Thyroid gland (tissue), 4 donors: ENCODE data around the gene PAQR5. TPM values are rescaled to one million over a fixed set of nuclear protein-coding genes. Genes with fewer than 3 reads are reported as not detected.

Source experiments
- DNase-seq, 2 donors: peaks; one replicate each; pipeline ENCODE4 v3.0.0-alpha.2; 2019
- H3K27ac ChIP-seq, 3 donors: fragments of 200-600 bp; sonication (generic); 1 replicate in 2 of 3; 2 replicates in 1 of 3; pipeline ENCODE4 v1.5.1; 2016 to 2019; ENCODE audit warnings: mild to moderate bottlenecking in 1 of 3, moderate library complexity in 1 of 3
- H3K27me3 ChIP-seq: fragments of 200-600 bp; sonication (generic); one replicate; pipeline ENCODE4 v1.5.1; 2019
- H3K36me3 ChIP-seq, 2 donors: fragments of 200-600 bp; sonication (generic); one replicate each; pipeline ENCODE4 v1.5.1; 2016 to 2019
- H3K4me1 ChIP-seq, 2 donors: fragments of 200-600 bp; sonication (generic); one replicate each; pipeline ENCODE4 v1.5.1; 2017 to 2019
- H3K4me3 ChIP-seq, 3 donors: fragments of 200-600 bp; sonication (generic); replicated peaks in 1 of 3; 1 replicate in 2 of 3; 2 replicates in 1 of 3; pipeline ENCODE4 v1.5.1; 2016; ENCODE audit warnings: mild to moderate bottlenecking in 1 of 3
- H3K9me3 ChIP-seq: fragments of 200-600 bp; sonication (generic); one replicate; pipeline ENCODE4 v1.5.1; 2017
- POLR2A ChIP-seq, 2 donors: fragments of 450-650 bp; IDR thresholded peaks; one replicate each; pipeline ENCODE4 v1.6.1; 2017; ENCODE audit warnings: antibody characterized with exemption in 2 of 2, mild to moderate bottlenecking in 2 of 2, moderate library complexity in 1 of 2
- WGBS, 2 donors: methylation state at CpG; one replicate each; pipeline ENCODE4 v1.1.5; 2017; 5-methylcytosine and 5-hydroxymethylcytosine counted together
- intact Hi-C: fragments of 100-400 bp; cut with DNase I; formaldehyde crosslinking; loops from one replicate; pipeline ENCODE4 v1.15.1; 2023
- total RNA-seq, 4 donors: library from RNA; depleted of rRNA; stranded (reverse); fragments of >200 nt; gene quantifications; one replicate each; pipeline ENCODE4 v1.2.3, GENCODE V29; 2016
- TF ChIP-seq, protein P1 (sequence below), 6 experiments: fragments of 200-600 bp in 3 of 6; fragments of 450-650 bp in 3 of 6; sonication (generic) in 3 of 6; IDR thresholded peaks; one replicate each; pipeline ENCODE4 v1.5.1; 2016 to 2019; ENCODE audit warnings: antibody characterized with exemption in 6 of 6, mild to moderate bottlenecking in 2 of 6, inconsistent platforms in 1 of 6, moderate library complexity in 1 of 6

PAQR5 gene
- total RNA-seq, 4 donors from 2014 or later: 0.24 to 1.5 (median 0.65) TPM

DNA sequence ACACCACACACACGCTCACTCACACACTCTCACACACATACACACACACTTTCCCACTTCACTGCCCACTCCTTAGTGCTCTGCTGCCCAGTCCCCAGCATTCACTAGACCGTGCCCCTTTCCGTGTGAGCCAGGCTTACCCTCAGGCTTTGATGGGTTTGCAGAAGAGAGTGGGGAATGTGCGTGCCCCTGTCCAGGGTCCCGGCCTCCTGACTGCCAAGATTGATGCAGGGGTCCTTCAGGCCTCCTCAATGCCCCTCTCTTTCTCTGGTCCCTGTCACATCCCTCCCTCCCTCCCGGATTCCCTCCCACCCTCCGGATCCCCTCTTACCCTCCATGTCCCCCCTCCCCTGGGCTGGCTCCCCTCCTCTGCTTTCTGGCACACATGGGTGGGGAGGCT is 87.6 kb downstream of the PAQR5 start:
- H3K27me3 ChIP-seq: no peaks in the 10 kb centered on the region
- H3K4me3 ChIP-seq: no peak overlapping the region
- H3K36me3 ChIP-seq: no peaks in the 10 kb centered on the region
- peaks cover 8 to 9% of the 10 kb centered on the region in 2 donors for H3K4me1 ChIP-seq
- H3K27ac ChIP-seq: no peak overlapping the region
- peak in 1 of 2 donors; percentile 16 for DNase-seq
- 57 to 59% methylated on average over 7 of the region's 7 CpGs for WGBS, 2 donors
- no peaks in the 10 kb centered on the region for H3K9me3 ChIP-seq
- intact Hi-C loops: no loop called here
- TF ChIP-seq, protein P1, sequence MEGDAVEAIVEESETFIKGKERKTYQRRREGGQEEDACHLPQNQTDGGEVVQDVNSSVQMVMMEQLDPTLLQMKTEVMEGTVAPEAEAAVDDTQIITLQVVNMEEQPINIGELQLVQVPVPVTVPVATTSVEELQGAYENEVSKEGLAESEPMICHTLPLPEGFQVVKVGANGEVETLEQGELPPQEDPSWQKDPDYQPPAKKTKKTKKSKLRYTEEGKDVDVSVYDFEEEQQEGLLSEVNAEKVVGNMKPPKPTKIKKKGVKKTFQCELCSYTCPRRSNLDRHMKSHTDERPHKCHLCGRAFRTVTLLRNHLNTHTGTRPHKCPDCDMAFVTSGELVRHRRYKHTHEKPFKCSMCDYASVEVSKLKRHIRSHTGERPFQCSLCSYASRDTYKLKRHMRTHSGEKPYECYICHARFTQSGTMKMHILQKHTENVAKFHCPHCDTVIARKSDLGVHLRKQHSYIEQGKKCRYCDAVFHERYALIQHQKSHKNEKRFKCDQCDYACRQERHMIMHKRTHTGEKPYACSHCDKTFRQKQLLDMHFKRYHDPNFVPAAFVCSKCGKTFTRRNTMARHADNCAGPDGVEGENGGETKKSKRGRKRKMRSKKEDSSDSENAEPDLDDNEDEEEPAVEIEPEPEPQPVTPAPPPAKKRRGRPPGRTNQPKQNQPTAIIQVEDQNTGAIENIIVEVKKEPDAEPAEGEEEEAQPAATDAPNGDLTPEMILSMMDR (IDR thresholded peaks at IDR 0.05): no peak
- no peak for TF ChIP-seq POLR2A (IDR thresholded peaks at IDR 0.05)

DNA sequence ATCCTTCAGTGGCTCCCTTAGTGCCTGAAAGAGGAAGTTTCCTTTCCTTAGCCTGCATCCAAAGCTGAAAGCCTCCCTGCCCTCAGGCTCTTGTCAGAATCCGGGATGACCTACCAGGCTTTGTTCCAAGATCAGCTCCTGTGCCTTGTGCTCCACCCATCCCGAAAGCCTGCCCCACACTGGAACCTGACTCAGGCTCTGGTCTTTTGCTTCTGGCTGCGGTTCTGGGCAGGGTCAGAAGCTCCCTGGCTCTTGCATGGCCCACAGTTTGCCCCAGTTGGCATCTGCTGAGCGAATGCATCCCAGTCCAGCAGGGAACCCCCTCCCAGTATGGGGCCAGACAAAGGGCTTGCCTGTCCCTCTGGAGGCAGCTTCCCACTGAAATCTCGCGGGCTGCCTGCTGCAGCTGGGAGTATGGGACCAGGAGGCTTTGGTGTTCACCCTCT is 89.6 kb downstream of the PAQR5 start:
- H3K27me3 ChIP-seq: no peaks in the 10 kb centered on the region
- H3K9me3 ChIP-seq: no peaks in the 10 kb centered on the region
- peaks cover 14 to 15% of the 10 kb centered on the region in 2 donors for H3K4me1 ChIP-seq
- no peaks in the 10 kb centered on the region for H3K36me3 ChIP-seq
- TF ChIP-seq, protein P1 (IDR thresholded peaks at IDR 0.05): no peak
- no peak for TF ChIP-seq POLR2A (IDR thresholded peaks at IDR 0.05)
- 36 to 74% methylated on average over 4 to 5 of the region's 6 CpGs for WGBS, 2 donors
- intact Hi-C loops: no loop called here
- no peak for DNase-seq
- H3K27ac ChIP-seq: no peak overlapping the region
- no peak overlapping the region for H3K4me3 ChIP-seq

DNA sequence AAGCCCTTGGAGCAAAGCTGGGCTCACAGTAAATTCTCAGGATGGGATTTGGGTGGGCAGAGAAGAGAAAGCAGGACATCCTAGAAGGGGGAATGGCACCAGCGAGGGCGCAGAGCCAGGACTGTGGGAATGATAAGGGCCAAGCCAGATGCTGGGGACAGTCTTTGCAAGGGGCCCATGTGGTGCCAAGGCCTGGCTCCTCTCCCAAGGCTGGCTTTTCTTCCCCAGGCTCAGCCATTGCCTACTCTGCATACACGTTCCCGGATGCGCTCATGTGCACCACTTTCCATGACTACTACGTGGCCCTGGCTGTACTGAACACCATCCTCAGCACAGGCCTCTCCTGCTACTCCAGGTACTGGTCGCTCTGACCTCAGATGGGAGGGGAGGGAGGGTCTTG is 90.7 kb downstream of the PAQR5 start:
- no peak overlapping the region for H3K4me3 ChIP-seq
- H3K4me1 ChIP-seq: peaks cover 21 to 23% of the 10 kb centered on the region in 2 donors
- no peak for DNase-seq
- H3K27me3 ChIP-seq: no peaks in the 10 kb centered on the region
- no peaks in the 10 kb centered on the region for H3K9me3 ChIP-seq
- H3K36me3 ChIP-seq: no peaks in the 10 kb centered on the region
- TF ChIP-seq, protein P1 (IDR thresholded peaks at IDR 0.05): no peak
- no peak for TF ChIP-seq POLR2A (IDR thresholded peaks at IDR 0.05)
- no peak overlapping the region for H3K27ac ChIP-seq
- WGBS, 2 donors: 91 to 92% methylated on average over 7 of the region's 7 CpGs
- intact Hi-C loops: no loop called here

DNA sequence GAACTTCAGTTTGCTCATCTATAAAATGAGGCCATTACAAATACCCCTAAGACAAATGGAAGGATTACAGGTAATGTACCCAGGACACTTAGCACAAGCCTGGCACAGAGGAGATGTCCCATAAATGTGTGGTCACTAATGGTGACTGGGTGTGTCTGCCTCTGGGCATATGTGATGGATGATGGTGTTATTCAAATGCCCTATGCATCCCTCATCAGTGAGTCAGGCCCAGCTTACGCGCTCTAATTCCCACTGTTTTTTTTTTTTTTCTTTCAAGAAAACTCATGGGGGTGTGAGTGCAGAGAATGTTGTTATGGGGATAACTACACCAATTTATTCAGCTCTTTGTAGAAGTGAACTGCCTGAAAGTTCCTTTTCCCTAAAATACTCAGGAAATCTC is 91.9 kb downstream of the PAQR5 start:
- intact Hi-C loops: no loop called here
- 83 to 90% methylated on average over 2 of the region's 2 CpGs for WGBS, 2 donors
- no peaks in the 10 kb centered on the region for H3K36me3 ChIP-seq
- peak overlapping the region; percentile 47 to 75 (median 69) for H3K27ac ChIP-seq
- no peak overlapping the region for H3K4me3 ChIP-seq
- no peaks in the 10 kb centered on the region for H3K9me3 ChIP-seq
- TF ChIP-seq POLR2A (IDR thresholded peaks at IDR 0.05): no peak
- TF ChIP-seq, protein P1 (IDR thresholded peaks at IDR 0.05): no peak
- peaks cover 24 to 28% of the 10 kb centered on the region in 2 donors for H3K4me1 ChIP-seq
- DNase-seq: no peak
- H3K27me3 ChIP-seq: no peaks in the 10 kb centered on the region

DNA sequence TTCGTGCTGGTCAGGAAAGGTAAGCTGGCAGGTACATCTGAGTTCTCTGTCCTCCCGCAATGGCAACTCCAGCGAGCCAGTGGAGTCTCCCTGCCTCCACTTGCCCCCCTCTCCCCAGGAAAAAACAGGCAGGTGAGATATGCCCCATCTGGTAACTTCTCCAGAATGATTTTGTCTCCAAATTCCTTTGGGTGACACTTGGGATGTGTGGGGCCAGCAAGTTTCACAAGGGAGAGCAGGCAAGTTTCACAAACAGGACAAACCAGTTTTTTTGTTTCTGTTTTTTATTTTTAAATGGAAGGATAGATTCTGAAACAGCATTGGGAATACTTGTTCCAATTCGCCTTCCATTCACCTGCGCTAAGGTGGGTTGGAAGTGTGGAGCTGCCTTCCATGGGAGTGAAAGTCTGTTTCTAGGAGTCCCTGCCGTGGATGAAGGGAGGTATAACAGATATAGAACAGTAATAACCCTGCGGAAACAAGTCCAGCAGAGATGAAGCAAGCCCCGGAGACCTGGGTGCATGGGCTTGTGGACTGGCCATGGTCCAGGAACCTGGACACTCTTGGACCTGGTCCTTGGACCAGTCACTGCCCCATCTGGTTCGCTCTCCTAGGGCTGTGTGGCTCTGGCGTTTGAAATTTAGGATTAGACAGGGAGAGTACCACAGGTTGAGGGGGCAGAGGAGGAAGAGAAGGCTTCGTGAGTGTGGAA is 92.5 kb downstream of the PAQR5 start:
- no peaks in the 10 kb centered on the region for H3K27me3 ChIP-seq
- H3K4me1 ChIP-seq: peaks cover 24 to 28% of the 10 kb centered on the region in 2 donors
- no peaks in the 10 kb centered on the region for H3K9me3 ChIP-seq
- 68 to 74% methylated on average over 11 of the region's 11 CpGs for WGBS, 2 donors
- no peak overlapping the region for H3K4me3 ChIP-seq
- peak; percentile 46 to 57 for DNase-seq
- H3K27ac ChIP-seq: peak overlapping the region; percentile 47 to 81 (median 75)
- H3K36me3 ChIP-seq: no peaks in the 10 kb centered on the region
- intact Hi-C loops: no loop called here
- TF ChIP-seq, protein P1 (IDR thresholded peaks at IDR 0.05): no peak
- no peak for TF ChIP-seq POLR2A (IDR thresholded peaks at IDR 0.05)
